ENCODE results near the gene CRNN. TPM values are rescaled to one million over a fixed set of nuclear protein-coding genes. Genes with fewer than 3 reads are reported as not detected.

The CRNN gene
- total RNA-seq, 2 donors from 2014 or later = not detected

DNA sequence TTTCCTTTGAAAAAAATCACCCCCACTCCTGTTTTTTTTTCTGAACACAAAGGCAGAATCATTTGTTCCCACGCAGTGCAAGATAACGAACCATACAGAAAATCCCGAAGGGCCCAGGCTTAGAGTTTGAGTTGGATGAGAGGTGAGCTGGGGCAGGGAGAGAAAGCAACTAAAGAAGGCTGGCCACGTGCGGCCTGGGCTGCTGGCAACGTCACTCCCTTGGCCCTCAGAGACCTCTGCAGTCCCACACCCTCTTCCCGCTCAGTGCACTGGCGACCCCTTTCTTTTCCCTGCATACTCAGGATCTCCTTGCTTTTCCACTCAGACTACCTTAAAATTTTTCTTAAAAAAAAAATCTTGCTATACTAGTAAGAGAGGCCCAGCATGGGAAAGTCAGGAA lies 28.2 kb upstream of the CRNN start:
- Mint-ChIP-seq H3K4me1 (no peaks in the 10 kb centered on the region), H3K27ac (no peak overlapping the region), H3K9me3 (no peaks in the 10 kb centered on the region), H3K27me3 (peaks cover 10% of the 10 kb centered on the region), H3K36me3 (ENCODE audit: low read depth) (no peaks in the 10 kb centered on the region), H3K4me3 (no peak overlapping the region)
- ATAC-seq (replicated peaks) = no peak

DNA sequence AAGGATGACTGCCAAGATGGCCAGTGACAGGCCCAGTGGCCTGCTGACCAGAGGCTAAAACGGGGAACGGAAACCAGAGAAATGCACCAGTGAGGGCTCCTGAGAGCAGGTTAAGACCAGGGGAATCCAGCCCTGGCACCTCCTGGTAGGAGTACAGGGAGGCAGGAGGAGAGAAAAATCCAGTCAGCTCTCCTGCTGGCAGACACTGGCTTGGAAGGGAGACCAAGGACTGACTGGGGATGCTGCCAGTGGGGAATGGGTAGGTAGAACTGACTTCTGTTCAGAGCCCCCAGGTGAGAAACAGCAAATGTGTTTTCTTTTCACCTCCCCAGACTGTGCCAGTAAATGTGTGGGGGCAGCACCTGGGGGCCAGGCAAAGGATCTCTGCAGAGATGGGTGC lies 27.7 kb upstream of the CRNN start:
- ATAC-seq (replicated peaks) = no peak
- Mint-ChIP-seq H3K36me3 (ENCODE audit: low read depth) (no peaks in the 10 kb centered on the region), H3K27me3 (peaks cover 13% of the 10 kb centered on the region), H3K4me1 (no peaks in the 10 kb centered on the region), H3K4me3 (no peak overlapping the region), H3K9me3 (no peaks in the 10 kb centered on the region), H3K27ac (no peak overlapping the region)

GRCh38 chr1:152440635-152441471 lies 26.8 kb upstream of the CRNN start:
- ATAC-seq (replicated peaks) = peak; percentile 93
- Mint-ChIP-seq H3K27ac (no peak overlapping the region), H3K9me3 (no peaks in the 10 kb centered on the region), H3K36me3 (ENCODE audit: low read depth) (no peaks in the 10 kb centered on the region), H3K4me1 (no peaks in the 10 kb centered on the region), H3K27me3 (peaks cover 22% of the 10 kb centered on the region), H3K4me3 (no peak overlapping the region)

DNA sequence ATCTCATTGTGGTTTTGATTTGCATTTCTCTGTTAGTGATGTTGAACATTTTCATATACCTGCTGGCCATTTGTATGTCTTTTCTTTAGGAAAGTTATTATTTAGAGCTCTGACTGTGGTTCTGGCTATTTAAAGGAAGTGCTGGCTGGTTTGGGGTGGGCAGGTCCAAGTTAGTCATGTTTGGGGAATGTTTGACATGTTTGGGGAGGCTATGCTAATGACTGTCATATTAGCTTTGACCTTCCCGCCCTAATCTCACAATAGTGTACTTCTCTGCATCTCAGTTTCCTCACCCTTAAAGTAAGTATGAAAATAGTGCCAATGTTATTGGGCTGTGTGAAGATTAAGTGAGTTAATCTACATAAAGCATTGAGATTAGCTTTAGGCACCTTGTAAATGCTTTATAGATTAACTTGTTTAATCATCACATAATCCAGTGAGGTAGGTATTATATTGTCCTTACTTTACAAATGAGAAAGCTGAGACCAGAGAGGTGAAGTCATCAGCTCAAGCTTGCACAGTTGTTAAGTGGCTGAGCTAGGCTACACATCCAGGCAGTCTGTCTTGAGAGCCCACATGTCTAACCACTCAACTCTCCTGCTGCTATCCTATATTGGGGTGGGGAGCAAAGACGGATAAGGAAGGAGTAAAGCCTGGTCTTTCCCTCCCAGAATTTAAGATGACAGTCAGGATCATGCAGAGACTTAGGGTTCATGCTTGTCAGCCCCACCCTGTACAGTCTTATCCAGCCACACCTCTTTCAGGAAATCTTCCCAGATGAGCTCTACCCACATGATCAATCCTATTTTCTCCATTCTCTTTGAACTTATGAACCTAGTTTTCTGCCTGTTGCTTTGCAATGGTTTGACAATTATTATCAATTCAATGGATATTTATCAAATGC lies 22.8 kb upstream of the CRNN start:
- Mint-ChIP-seq H3K4me3 (no peak overlapping the region), H3K27ac (no peak overlapping the region), H3K36me3 (ENCODE audit: low read depth) (no peaks in the 10 kb centered on the region), H3K9me3 (no peaks in the 10 kb centered on the region), H3K4me1 (no peaks in the 10 kb centered on the region), H3K27me3 (peaks cover 22% of the 10 kb centered on the region)
- ATAC-seq (replicated peaks) = no peak

DNA sequence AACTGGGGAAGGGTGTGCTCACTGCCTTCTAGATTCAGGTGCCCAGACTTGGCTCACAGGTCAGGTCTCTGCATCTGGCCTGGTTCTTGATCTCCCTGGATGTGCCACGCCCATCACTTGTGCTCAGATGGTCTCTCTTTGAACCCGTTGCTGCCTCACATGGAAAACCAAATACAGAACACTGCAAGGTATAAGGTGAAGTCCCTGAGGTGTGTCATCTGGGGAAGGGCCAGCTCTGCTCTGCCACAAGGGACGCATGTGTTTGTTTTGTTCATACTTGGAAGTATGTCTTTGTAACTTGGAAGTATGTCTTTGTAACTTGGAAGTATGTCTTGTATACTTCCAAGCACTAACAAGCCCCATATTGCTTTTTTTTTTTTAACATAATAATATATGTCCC lies 13.4 kb upstream of the CRNN start:
- no peak overlapping the region for H3K27ac Mint-ChIP-seq
- H3K4me1 Mint-ChIP-seq = no peaks in the 10 kb centered on the region
- H3K4me3 Mint-ChIP-seq = no peak overlapping the region
- peaks cover 5% of the 10 kb centered on the region for H3K9me3 Mint-ChIP-seq
- no peak for ATAC-seq (replicated peaks)
- H3K36me3 Mint-ChIP-seq (ENCODE audit: low read depth) = no peaks in the 10 kb centered on the region
- no peaks in the 10 kb centered on the region for H3K27me3 Mint-ChIP-seq

DNA sequence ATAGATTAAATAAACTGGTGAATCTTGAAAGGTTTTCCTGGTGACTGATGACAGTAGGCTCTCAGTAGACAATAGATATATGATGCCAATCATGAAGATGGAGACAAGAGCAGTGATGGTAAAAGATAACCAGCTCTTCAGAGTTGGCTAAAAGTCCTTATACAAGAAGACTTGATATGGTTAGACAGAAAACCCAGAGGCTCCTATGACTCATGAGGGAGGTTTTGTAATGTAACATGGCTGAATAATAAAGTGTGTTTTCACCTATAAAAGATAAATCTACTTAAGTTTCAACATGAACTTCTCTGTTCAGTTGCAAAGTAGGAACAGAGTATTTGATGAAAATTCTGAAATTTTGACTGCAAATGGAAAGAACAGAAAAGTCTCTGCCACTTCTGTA lies 12.7 kb upstream of the CRNN start:
- no peak for ATAC-seq (replicated peaks)
- H3K4me3 Mint-ChIP-seq = no peak overlapping the region
- H3K9me3 Mint-ChIP-seq = peaks cover 5% of the 10 kb centered on the region
- no peaks in the 10 kb centered on the region for H3K27me3 Mint-ChIP-seq
- H3K36me3 Mint-ChIP-seq (ENCODE audit: low read depth) = no peaks in the 10 kb centered on the region
- no peak overlapping the region for H3K27ac Mint-ChIP-seq
- H3K4me1 Mint-ChIP-seq = no peaks in the 10 kb centered on the region

- Mint-ChIP-seq H3K9me3 (peaks cover 5% of the 10 kb centered on the region), H3K4me3 (no peak overlapping the region), H3K27ac (no peak overlapping the region), H3K4me1 (no peaks in the 10 kb centered on the region), H3K27me3 (peaks cover 15% of the 10 kb centered on the region), H3K36me3 (ENCODE audit: low read depth) (no peaks in the 10 kb centered on the region)
- no peak for ATAC-seq (replicated peaks)
Observed at GRCh38 chr1:152419917-152420316, 5.9 kb upstream of the CRNN start.

DNA sequence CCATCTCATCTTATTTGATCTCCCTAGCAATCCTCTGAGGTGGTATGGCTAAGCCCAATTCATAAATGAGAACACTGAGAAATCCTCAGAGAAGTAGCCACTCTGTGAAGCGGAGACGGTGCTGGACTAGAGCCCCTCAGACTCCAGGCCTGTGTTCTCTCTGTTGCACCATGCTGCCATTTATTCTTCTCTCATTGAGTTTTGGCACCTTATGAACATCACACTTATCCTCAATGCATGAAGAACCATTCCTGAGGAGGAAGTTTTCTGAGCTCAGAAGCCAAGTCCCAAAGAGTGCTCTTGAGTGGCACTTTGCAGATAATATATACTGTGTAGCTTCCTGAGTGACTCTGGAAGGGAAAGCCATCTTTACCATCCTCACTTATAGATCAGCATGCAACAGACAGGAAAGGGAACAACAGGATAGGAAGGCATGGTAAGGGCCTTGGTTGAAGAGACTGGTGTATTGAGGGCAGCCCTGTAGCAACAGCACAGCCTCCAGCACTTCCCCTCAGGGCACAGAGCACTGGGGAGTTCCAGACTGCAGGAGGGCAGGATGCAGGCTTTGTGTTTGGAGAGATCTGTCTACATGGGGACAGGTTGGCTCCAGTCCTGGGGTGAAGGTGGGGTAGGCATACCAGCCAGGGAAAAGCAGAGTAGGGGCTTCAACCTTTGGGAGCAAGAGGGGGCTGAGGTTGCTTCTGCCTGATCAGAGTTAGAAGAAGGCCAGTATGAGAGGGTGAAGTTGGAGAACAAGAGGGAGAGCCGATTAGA lies 1.6 kb upstream of the CRNN start:
- peaks cover 19% of the 10 kb centered on the region for H3K27me3 Mint-ChIP-seq
- H3K4me3 Mint-ChIP-seq = no peak overlapping the region
- ATAC-seq (replicated peaks) = no peak

DNA sequence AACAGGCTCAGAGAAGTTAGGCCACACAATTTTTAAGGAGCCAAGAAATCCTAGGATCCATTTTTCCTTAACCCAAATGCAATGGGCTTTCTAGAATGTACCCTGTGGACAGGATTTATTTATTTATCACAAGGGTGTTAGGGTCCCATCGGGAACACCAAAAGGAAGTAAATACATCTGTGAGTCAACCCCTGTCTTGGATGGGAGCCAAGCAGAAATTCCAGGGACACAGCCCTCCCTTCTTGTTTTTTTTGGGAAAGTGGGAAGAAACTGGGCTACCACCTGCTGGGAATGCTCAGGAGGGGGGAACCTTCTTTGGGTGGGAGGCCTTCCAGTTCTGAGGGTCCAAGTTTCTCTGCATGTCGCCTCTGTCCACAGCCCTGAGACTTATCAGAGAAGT lies 1.3 kb downstream of the CRNN start:
- ATAC-seq (replicated peaks) = no peak
- H3K4me1 Mint-ChIP-seq = no peaks in the 10 kb centered on the region
- H3K27me3 Mint-ChIP-seq = peaks cover 15% of the 10 kb centered on the region
- H3K27ac Mint-ChIP-seq = no peak overlapping the region
- H3K9me3 Mint-ChIP-seq = no peaks in the 10 kb centered on the region
- no peaks in the 10 kb centered on the region for H3K36me3 Mint-ChIP-seq (ENCODE audit: low read depth)
- no peak overlapping the region for H3K4me3 Mint-ChIP-seq

More for the DNA sequence above, 1.6 kb upstream of the CRNN start:
- Mint-ChIP-seq H3K9me3 (no peaks in the 10 kb centered on the region), H3K36me3 (ENCODE audit: low read depth) (no peaks in the 10 kb centered on the region), H3K27ac (no peak overlapping the region), H3K4me1 (no peaks in the 10 kb centered on the region)

GRCh38 chr1:152411134-152411533 lies 2.9 kb downstream of the CRNN start:
- Mint-ChIP-seq H3K36me3 (ENCODE audit: low read depth) (no peaks in the 10 kb centered on the region), H3K27me3 (peaks cover 11% of the 10 kb centered on the region), H3K9me3 (no peaks in the 10 kb centered on the region), H3K27ac (no peak overlapping the region), H3K4me3 (no peak overlapping the region), H3K4me1 (no peaks in the 10 kb centered on the region)
- ATAC-seq (replicated peaks) = no peak

GRCh38 chr1:152410599-152410998 lies 3.5 kb downstream of the CRNN start:
- Mint-ChIP-seq H3K36me3 (ENCODE audit: low read depth) (no peaks in the 10 kb centered on the region), H3K4me3 (no peak overlapping the region), H3K27me3 (peaks cover 7% of the 10 kb centered on the region), H3K9me3 (no peaks in the 10 kb centered on the region), H3K27ac (no peak overlapping the region), H3K4me1 (no peaks in the 10 kb centered on the region)
- ATAC-seq (replicated peaks) = no peak

DNA sequence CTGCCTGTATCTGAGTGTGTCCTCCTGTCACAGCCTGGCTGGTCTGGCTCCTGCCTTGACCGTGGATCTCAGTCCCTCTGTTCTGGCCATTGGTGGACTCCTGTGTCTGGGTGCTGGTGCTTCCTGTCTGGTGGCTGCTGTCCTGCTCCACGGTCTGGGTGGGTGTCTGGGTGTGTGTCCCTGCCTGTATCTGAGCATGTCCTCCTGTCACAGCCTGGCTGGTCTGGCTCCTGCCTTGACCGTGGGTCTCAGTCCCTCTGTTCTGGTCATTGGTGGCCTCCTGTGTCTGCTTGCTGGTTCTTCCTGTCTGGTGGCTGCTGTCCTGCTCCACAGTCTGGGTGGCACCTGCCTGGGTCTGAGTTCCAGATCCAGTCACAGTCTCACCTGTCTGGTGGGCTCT lies 4.0 kb downstream of the CRNN start:
- no peak overlapping the region for H3K4me3 Mint-ChIP-seq
- peaks cover 4% of the 10 kb centered on the region for H3K27me3 Mint-ChIP-seq
- ATAC-seq (replicated peaks) = no peak
- no peaks in the 10 kb centered on the region for H3K9me3 Mint-ChIP-seq
- no peaks in the 10 kb centered on the region for H3K4me1 Mint-ChIP-seq
- no peak overlapping the region for H3K27ac Mint-ChIP-seq
- H3K36me3 Mint-ChIP-seq (ENCODE audit: low read depth) = no peaks in the 10 kb centered on the region

DNA sequence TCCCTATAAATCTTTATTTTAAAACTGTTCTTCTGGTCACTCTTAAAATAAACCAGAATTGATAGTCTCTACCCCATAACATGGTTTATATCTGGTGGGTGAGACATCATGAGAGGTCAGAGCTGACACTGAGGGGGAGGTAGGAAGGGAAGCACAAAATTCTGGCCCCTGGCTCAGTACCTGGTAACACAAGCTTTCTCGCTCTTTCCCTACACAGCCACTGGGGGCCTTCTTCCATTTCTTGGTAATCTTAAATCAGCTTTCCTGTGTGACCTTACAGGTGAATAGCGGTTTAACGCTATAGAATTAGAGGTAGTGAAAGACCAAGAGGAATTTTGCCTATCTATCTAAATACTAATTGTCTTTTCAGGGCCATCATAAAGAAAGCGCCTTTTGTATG lies 5.4 kb downstream of the CRNN start:
- H3K27me3 Mint-ChIP-seq = peaks cover 4% of the 10 kb centered on the region
- no peak overlapping the region for H3K27ac Mint-ChIP-seq
- no peaks in the 10 kb centered on the region for H3K36me3 Mint-ChIP-seq (ENCODE audit: low read depth)
- H3K4me1 Mint-ChIP-seq = no peaks in the 10 kb centered on the region
- ATAC-seq (replicated peaks) = no peak
- no peak overlapping the region for H3K4me3 Mint-ChIP-seq
- H3K9me3 Mint-ChIP-seq = no peaks in the 10 kb centered on the region
